ENCODE measurements around the gene ATP8A2. TPM values are rescaled to one million over a fixed set of nuclear protein-coding genes. Genes with fewer than 3 reads are reported as not detected.

Gene ATP8A2
- polyA plus RNA-seq, 1 donor: 1.6 TPM

- no peak for DNase-seq
Measured at GRCh38 chr13:25687471-25688225, 315.9 kb downstream of the ATP8A2 start.

- DNase-seq: no peak
Measured at GRCh38 chr13:25688536-25688935, 316.8 kb downstream of the ATP8A2 start.

GRCh38 chr13:25689539-25689938, 317.8 kb downstream of the ATP8A2 start:
- no peak for DNase-seq

- no peak for DNase-seq
Measured at GRCh38 chr13:25690582-25690981, 318.8 kb downstream of the ATP8A2 start.

GRCh38 chr13:25691654-25692053, 319.9 kb downstream of the ATP8A2 start:
- DNase-seq: no peak

GRCh38 chr13:25692099-25692498, 320.3 kb downstream of the ATP8A2 start:
- no peak for DNase-seq

- DNase-seq: no peak
Measured at GRCh38 chr13:25699056-25699455, 327.3 kb downstream of the ATP8A2 start.

- DNase-seq: no peak
Measured at GRCh38 chr13:25699600-25699999, 327.8 kb downstream of the ATP8A2 start.

- no peak for DNase-seq
Measured at GRCh38 chr13:25701304-25701703, 329.5 kb downstream of the ATP8A2 start.

- DNase-seq: no peak
Measured at GRCh38 chr13:25702386-25702785, 330.6 kb downstream of the ATP8A2 start.

- no peak for DNase-seq
Measured at GRCh38 chr13:25707726-25708125, 336.0 kb downstream of the ATP8A2 start.

GRCh38 chr13:25708268-25708667, 336.5 kb downstream of the ATP8A2 start:
- no peak for DNase-seq

- DNase-seq: no peak
Measured at GRCh38 chr13:25709088-25709487, 337.3 kb downstream of the ATP8A2 start.

- no peak for DNase-seq
Measured at GRCh38 chr13:25715760-25716159, 344.0 kb downstream of the ATP8A2 start.

- no peak for DNase-seq
Measured at GRCh38 chr13:25717666-25718197, 346.0 kb downstream of the ATP8A2 start.

GRCh38 chr13:25719666-25720065, 347.9 kb downstream of the ATP8A2 start:
- DNase-seq: no peak

- DNase-seq: no peak
Measured at GRCh38 chr13:25722893-25723292, 351.1 kb downstream of the ATP8A2 start.

- no peak for DNase-seq
Measured at GRCh38 chr13:25725104-25725503, 353.3 kb downstream of the ATP8A2 start.

- no peak for DNase-seq
Measured at GRCh38 chr13:25727250-25727649, 355.5 kb downstream of the ATP8A2 start.

- no peak for DNase-seq
Measured at GRCh38 chr13:25727810-25728209, 356.0 kb downstream of the ATP8A2 start.

GRCh38 chr13:25729201-25729600, 357.4 kb downstream of the ATP8A2 start:
- no peak for DNase-seq

- no peak for DNase-seq
Measured at GRCh38 chr13:25731037-25731436, 359.3 kb downstream of the ATP8A2 start.

GRCh38 chr13:25731536-25731935, 359.8 kb downstream of the ATP8A2 start:
- no peak for DNase-seq

GRCh38 chr13:25732111-25732865, 360.5 kb downstream of the ATP8A2 start:
- DNase-seq: no peak

Measured in hindlimb muscle (tissue), 1 donor.